ENCODE measurements around the gene MAPK10. TPM values are rescaled to one million over a fixed set of nuclear protein-coding genes. Genes with fewer than 3 reads are reported as not detected.

MAPK10 gene
- total RNA-seq, 4 donors from 2014 or later = 1.7 to 8.6 (median 4.4) TPM

DNA sequence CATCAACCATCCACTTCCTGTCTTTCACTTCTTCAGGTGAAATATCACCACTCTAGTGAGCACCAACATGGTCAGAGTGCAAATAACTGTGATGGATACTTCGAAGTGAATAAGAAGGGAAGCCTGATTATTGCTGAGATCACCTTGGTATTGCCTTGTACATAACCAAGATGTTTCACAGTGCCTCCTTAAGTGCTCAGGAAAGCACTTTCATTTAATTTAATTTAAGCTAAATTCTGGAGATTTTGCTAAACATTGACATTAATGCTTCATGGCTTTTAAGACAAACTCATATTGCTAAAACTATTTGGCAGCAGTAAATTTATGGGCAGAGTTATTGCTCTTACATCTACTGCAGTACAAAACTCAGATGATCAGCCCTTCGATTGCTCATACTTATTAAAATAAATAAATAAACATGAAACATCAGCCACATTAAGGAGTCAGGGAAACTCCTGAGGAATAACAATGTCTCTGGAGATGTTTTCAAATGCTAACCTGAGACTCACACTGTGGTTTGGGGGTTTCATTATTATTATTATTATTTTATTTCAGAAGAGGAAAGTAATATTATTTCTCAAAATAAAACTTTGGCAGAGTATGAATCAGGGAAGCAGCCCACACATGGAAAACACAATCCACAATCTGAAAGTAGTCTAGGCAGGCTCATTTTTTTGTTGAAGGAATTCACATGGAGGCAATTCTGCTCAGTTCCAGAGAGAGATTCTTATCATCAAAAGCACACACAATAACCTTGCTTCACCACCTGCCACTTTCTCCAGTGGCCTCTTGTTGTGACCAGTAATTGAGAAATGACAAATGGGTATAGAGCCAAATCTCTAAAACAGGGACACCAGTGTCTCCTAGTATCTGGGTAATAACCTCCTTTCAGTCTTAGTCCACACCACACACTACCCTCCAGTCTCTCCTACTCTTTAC, 344.2 kb downstream of the MAPK10 start:
- intact Hi-C loops (cut with DNase I) = no loop called here

GRCh38 chr4:86014599-86014998, 345.3 kb downstream of the MAPK10 start:
- Histone ChIP-seq H3K27ac (no peak overlapping the region), H3K36me3 (no peaks in the 10 kb centered on the region), H3K9me3 (no peaks in the 10 kb centered on the region), H3K27me3 (no peaks in the 10 kb centered on the region), H3K4me1 (peaks cover 0 to 10% (median 0%) of the 10 kb centered on the region in 3 donors), H3K4me3 (no peak overlapping the region)
- TF ChIP-seq POLR2A (IDR thresholded peaks at IDR 0.05) = no peak
- TF ChIP-seq CTCF (IDR thresholded peaks at IDR 0.05) = no peak
- DNase-seq = no peak
- WGBS, 2 donors = 78 to 82% methylated on average over 5 of the region's 5 CpGs
- intact Hi-C loops (cut with DNase I) = no loop called here

More for the DNA sequence above, 344.2 kb downstream of the MAPK10 start:
- Histone ChIP-seq H3K4me1 (peaks cover 0 to 10% (median 0%) of the 10 kb centered on the region in 3 donors), H3K27ac (no peak overlapping the region), H3K36me3 (no peaks in the 10 kb centered on the region), H3K27me3 (no peaks in the 10 kb centered on the region), H3K4me3 (no peak overlapping the region), H3K9me3 (no peaks in the 10 kb centered on the region)
- TF ChIP-seq POLR2A (IDR thresholded peaks at IDR 0.05) (no peak), CTCF (IDR thresholded peaks at IDR 0.05) (no peak)
- DNase-seq = no peak
- WGBS, 2 donors = 65 to 66% methylated on average over 2 of the region's 2 CpGs

DNA sequence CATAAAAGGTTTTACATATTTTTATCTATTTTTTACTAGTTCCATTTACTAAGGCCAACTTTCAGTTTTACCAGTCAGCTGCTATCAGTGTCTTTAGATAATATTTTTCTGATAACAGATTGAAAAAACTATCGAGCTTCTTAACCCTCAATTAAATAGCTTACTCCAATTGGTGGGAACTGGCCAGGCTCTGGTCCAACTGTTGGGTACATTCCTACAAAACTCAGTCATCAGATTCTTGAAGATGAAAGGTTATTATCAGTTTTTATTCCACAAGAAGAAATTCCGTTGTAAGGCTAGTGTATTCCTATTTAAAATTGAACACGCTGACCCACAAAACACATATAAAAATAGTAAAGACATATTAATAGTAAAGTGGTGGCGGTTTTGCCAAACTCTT, 346.2 kb downstream of the MAPK10 start:
- 73 to 77% methylated on average over 4 of the region's 4 CpGs for WGBS, 2 donors
- peaks cover 0 to 10% (median 0%) of the 10 kb centered on the region in 3 donors for H3K4me1 ChIP-seq
- intact Hi-C loops (cut with DNase I) = no loop called here
- H3K4me3 ChIP-seq = no peak overlapping the region
- H3K36me3 ChIP-seq = no peaks in the 10 kb centered on the region
- H3K27ac ChIP-seq = no peak overlapping the region
- DNase-seq = no peak
- no peaks in the 10 kb centered on the region for H3K27me3 ChIP-seq
- H3K9me3 ChIP-seq = no peaks in the 10 kb centered on the region
- TF ChIP-seq CTCF (IDR thresholded peaks at IDR 0.05) (no peak), POLR2A (IDR thresholded peaks at IDR 0.05) (no peak)

- Histone ChIP-seq H3K4me3 (no peak overlapping the region), H3K36me3 (no peaks in the 10 kb centered on the region), H3K9me3 (no peaks in the 10 kb centered on the region), H3K4me1 (peaks cover 0 to 10% (median 0%) of the 10 kb centered on the region in 3 donors), H3K27ac (no peak overlapping the region), H3K27me3 (no peaks in the 10 kb centered on the region)
- intact Hi-C loops (cut with DNase I) = no loop called here
- 35 to 45% methylated on average over 1 of the region's 1 CpG for WGBS, 2 donors
- TF ChIP-seq POLR2A (IDR thresholded peaks at IDR 0.05) (no peak), CTCF (IDR thresholded peaks at IDR 0.05) (no peak)
- DNase-seq = no peak
Observed at GRCh38 chr4:86011117-86011516, 348.7 kb downstream of the MAPK10 start.

- TF ChIP-seq CTCF (IDR thresholded peaks at IDR 0.05) = no peak
- no peak for TF ChIP-seq POLR2A (IDR thresholded peaks at IDR 0.05)
- H3K27ac ChIP-seq = no peak overlapping the region
- H3K9me3 ChIP-seq = no peaks in the 10 kb centered on the region
- H3K36me3 ChIP-seq = no peaks in the 10 kb centered on the region
- H3K4me1 ChIP-seq = peaks cover 0 to 10% (median 0%) of the 10 kb centered on the region in 3 donors
- no peak for DNase-seq
- no peaks in the 10 kb centered on the region for H3K27me3 ChIP-seq
- no peak overlapping the region for H3K4me3 ChIP-seq
- 85 to 93% methylated on average over 6 of the region's 6 CpGs for WGBS, 2 donors
- intact Hi-C loops (cut with DNase I) = no loop called here
Observed at GRCh38 chr4:86007042-86007441, 352.8 kb downstream of the MAPK10 start.
